Naive thymus-derived CD4-positive, alpha-beta T cell (primary cell): ENCODE data around the gene MARCHF3. TPM values are rescaled to one million over a fixed set of nuclear protein-coding genes. Genes with fewer than 3 reads are reported as not detected.
"Not testable (repeated sequence)": the region's sequence is repeated elsewhere in the genome, so short reads cannot be mapped to it uniquely, and the experiment has no call there.

Experiments
- ATAC-seq: fragments of 150-1000 bp; cut with Tn5 transposase; 2 replicates; pipeline ENCODE4 v1.10.0; 2021; ENCODE audit warnings: mild to moderate bottlenecking, moderate library complexity
- CTCF ChIA-PET: fragments of 350-600 bp; sonication (Branson Sonifier 250); formaldehyde crosslinking; loops from one replicate; lab custom pipeline; 2021; ENCODE audit warnings: antibody characterized with exemption; lab: Charles Lee
- POLR2A ChIA-PET: fragments of 350-600 bp; sonication (Branson Sonifier 250); formaldehyde crosslinking; loops from one replicate; lab custom pipeline; 2021; ENCODE audit warnings: antibody characterized with exemption, inconsistent platforms; lab: Charles Lee
- DNase-seq, 9 donors: peaks; one replicate each; pipeline versions ENCODE4 v3.0.0 to v3.0.0-alpha.2; 2020 to 2022; ENCODE audit warnings: mixed read lengths in 1 of 9
- H3K27ac ChIP-seq: one replicate; pipeline ENCODE4 v1.7.0; 2013; ENCODE audit warnings: mild to moderate bottlenecking, low read depth, low read length, moderate library complexity
- H3K27me3 ChIP-seq, 2 donors: one replicate each; pipeline ENCODE4 v1.7.0; 2013; ENCODE audit warnings: low read length in 2 of 2, mild to moderate bottlenecking in 2 of 2, moderate library complexity in 2 of 2; ENCODE audit not compliant: control insufficient read depth in 2 of 2, insufficient read depth in 2 of 2
- H3K36me3 ChIP-seq, 3 experiments: 1 replicate in 2 of 3; 2 replicates in 1 of 3; pipeline ENCODE4 v1.7.0; 2013; ENCODE audit warnings: low read length in 3 of 3, mild to moderate bottlenecking in 3 of 3, moderate library complexity in 1 of 3; ENCODE audit not compliant: insufficient read depth in 3 of 3, control insufficient read depth in 2 of 3
- H3K4me1 ChIP-seq, 2 donors: one replicate each; pipeline ENCODE4 v1.7.0; 2013; ENCODE audit warnings: low read length in 2 of 2, mild to moderate bottlenecking in 2 of 2, moderate library complexity in 1 of 2; ENCODE audit not compliant: control insufficient read depth in 2 of 2, insufficient read depth in 2 of 2
- H3K4me3 ChIP-seq: 2 replicates; pipeline ENCODE4 v1.7.0; 2013; ENCODE audit warnings: mild to moderate bottlenecking, low read length
- H3K9me3 ChIP-seq, 3 experiments: 1 replicate in 2 of 3; 2 replicates in 1 of 3; pipeline ENCODE4 v1.7.0; 2013; ENCODE audit warnings: low read length in 3 of 3; ENCODE audit not compliant: control insufficient read depth in 2 of 3
- H3K27ac Mint-ChIP-seq, 9 donors: one replicate each; pipeline ENCODE4 v1.8.0; 2020 to 2022; ENCODE audit warnings: mixed read lengths in 9 of 9, mild to moderate bottlenecking in 8 of 9, moderate library complexity in 5 of 9, inconsistent platforms in 2 of 9
- H3K27me3 Mint-ChIP-seq, 5 donors: one replicate each; pipeline ENCODE4 v1.8.0; 2021 to 2022; ENCODE audit warnings: mixed read lengths in 5 of 5, mild to moderate bottlenecking in 1 of 5
- H3K36me3 Mint-ChIP-seq, 5 donors: one replicate each; pipeline ENCODE4 v1.8.0; 2020 to 2022; ENCODE audit warnings: mixed read lengths in 5 of 5, mild to moderate bottlenecking in 3 of 5, inconsistent platforms in 1 of 5
- H3K4me1 Mint-ChIP-seq, 7 donors: one replicate each; pipeline ENCODE4 v1.8.0; 2020 to 2022; ENCODE audit warnings: mixed read lengths in 7 of 7, mild to moderate bottlenecking in 3 of 7, inconsistent platforms in 1 of 7
- H3K4me3 Mint-ChIP-seq, 10 donors: one replicate each; pipeline ENCODE4 v1.8.0; 2020 to 2022; ENCODE audit warnings: mild to moderate bottlenecking in 10 of 10, mixed read lengths in 10 of 10, moderate library complexity in 6 of 10, inconsistent platforms in 2 of 10
- H3K9me3 Mint-ChIP-seq, 11 donors: one replicate each; pipeline ENCODE4 v1.8.0; 2020 to 2022; ENCODE audit warnings: mixed read lengths in 11 of 11, mild to moderate bottlenecking in 4 of 11, inconsistent platforms in 1 of 11, moderate library complexity in 1 of 11
- intact Hi-C, 2 donors: fragments of 100-400 bp; cut with micrococcal nuclease; formaldehyde crosslinking; loops; one replicate each; pipeline ENCODE4 v1.15.1; 2023
- polyA plus RNA-seq, 2 donors: library from polyadenylated mRNA; unstranded; fragments of 300-500 nt; fragmentation: Illumina TruSeq; gene quantifications; one replicate each; pipeline ENCODE4 v1.2.3, GENCODE V29; 2021
- total RNA-seq, 6 experiments: library from RNA in 5 of 6; stranded (reverse) in 5 of 6; gene quantifications; 1 replicate in 5 of 6; 2 replicates in 1 of 6; pipeline ENCODE4 v1.2.3 and lab custom pipeline; 2021 to 2026

The MARCHF3 gene
- total and polyA plus RNA-seq, 7 experiments from 2014 or later = 3.1 to 15.4 (median 13.0) TPM

- CTCF ChIA-PET = interaction anchor here (0.6 kb wide), 1 partner anchor 256 kb away, joined by 3 read pairs; no protein-coding TSS in a partner anchor
- Mint-ChIP-seq H3K27me3 (no peaks in the 10 kb centered on the region), H3K4me3 (no peak overlapping the region), H3K36me3 (peaks cover 13 to 62% (median 54%) of the 10 kb centered on the region in 5 donors), H3K27ac (no peak overlapping the region), H3K9me3 (peaks cover 0 to 13% (median 7%) of the 10 kb centered on the region in 11 donors), H3K4me1 (peaks cover 0 to 15% (median 3%) of the 10 kb centered on the region in 7 donors)
- no peak overlapping the region for H3K27ac ChIP-seq
- intact Hi-C loops = no loop called here
- DNase-seq = no peak
- H3K4me1 ChIP-seq = no peaks in the 10 kb centered on the region
- ATAC-seq = no peak
- peaks cover 0 to 4% (median 0%) of the 10 kb centered on the region in 3 experiments for H3K9me3 ChIP-seq
- no peak overlapping the region for H3K4me3 ChIP-seq
- H3K27me3 ChIP-seq = no peaks in the 10 kb centered on the region
- POLR2A ChIA-PET = no interaction called here
- H3K36me3 ChIP-seq = no peaks in the 10 kb centered on the region
Measured at GRCh38 chr5:126915496-126915895, 114.9 kb downstream of the MARCHF3 start.

GRCh38 chr5:126914801-126915436 lies 115.4 kb downstream of the MARCHF3 start:
- H3K27me3 ChIP-seq = no peaks in the 10 kb centered on the region
- intact Hi-C loops = no loop called here
- POLR2A ChIA-PET = interaction anchor here (0.6 kb wide), 1 partner anchor 94 kb away, joined by 3 read pairs; no protein-coding TSS in a partner anchor

DNA sequence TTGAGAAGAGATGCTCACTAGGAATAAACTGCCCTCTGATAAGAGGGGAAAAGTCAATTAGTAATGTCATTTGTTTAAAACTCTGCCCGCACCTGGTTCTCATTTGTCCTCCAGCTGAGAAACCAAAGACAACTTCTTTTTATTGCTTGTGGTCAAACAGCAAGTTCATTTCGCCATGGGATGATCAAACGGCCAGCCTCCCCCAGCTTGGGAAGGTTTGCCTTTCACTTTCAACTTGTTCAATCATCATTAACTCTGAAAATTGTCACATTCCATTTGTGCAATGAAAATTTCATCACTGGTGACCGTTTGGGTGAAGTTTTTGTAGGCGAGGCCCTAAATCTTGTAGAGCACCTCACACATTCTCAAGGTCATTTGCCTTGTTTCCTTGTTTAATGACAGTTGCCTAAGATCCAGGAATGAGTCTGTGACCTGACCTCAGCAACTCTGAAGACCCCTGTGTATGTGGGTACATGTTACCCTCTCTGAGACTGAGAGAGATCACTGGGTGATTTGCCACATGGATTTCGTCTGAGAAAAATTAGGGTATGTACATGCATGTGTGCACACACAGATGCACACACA lies 117.7 kb downstream of the MARCHF3 start:
- Mint-ChIP-seq H3K36me3 (peaks cover 24 to 75% (median 62%) of the 10 kb centered on the region in 5 donors), H3K9me3 (peaks cover 2 to 28% (median 13%) of the 10 kb centered on the region in 11 donors), H3K27ac (no peak overlapping the region), H3K4me3 (no peak overlapping the region), H3K27me3 (no peaks in the 10 kb centered on the region), H3K4me1 (peaks cover 0 to 5% (median 2%) of the 10 kb centered on the region in 7 donors)
- H3K9me3 ChIP-seq = peaks cover 0 to 4% (median 0%) of the 10 kb centered on the region in 3 experiments
- no peak overlapping the region for H3K27ac ChIP-seq
- ATAC-seq = no peak
- H3K4me3 ChIP-seq = no peak overlapping the region
- intact Hi-C loops = no loop called here
- CTCF ChIA-PET = no interaction called here
- H3K4me1 ChIP-seq = no peaks in the 10 kb centered on the region
- POLR2A ChIA-PET = interaction anchor here (1.0 kb wide), 1 partner anchor 60 kb away, joined by 3 read pairs; no protein-coding TSS in a partner anchor
- no peak for DNase-seq
- no peaks in the 10 kb centered on the region for H3K27me3 ChIP-seq
- H3K36me3 ChIP-seq = no peaks in the 10 kb centered on the region

More at GRCh38 chr5:126914801-126915436, 115.4 kb downstream of the MARCHF3 start:
- Histone ChIP-seq H3K4me3 (no peak overlapping the region), H3K36me3 (no peaks in the 10 kb centered on the region), H3K9me3 (peaks cover 0 to 4% (median 0%) of the 10 kb centered on the region in 3 experiments), H3K4me1 (no peaks in the 10 kb centered on the region), H3K27ac (no peak overlapping the region)
- H3K4me3 Mint-ChIP-seq = no peak overlapping the region
- no peak overlapping the region for H3K27ac Mint-ChIP-seq
- ATAC-seq (no peak), DNase-seq (no peak)
- peaks cover 0 to 19% (median 9%) of the 10 kb centered on the region in 11 donors for H3K9me3 Mint-ChIP-seq
- CTCF ChIA-PET = interaction anchor here (0.6 kb wide), 1 partner anchor 256 kb away, joined by 3 read pairs; no protein-coding TSS in a partner anchor
- H3K27me3 Mint-ChIP-seq = no peaks in the 10 kb centered on the region
- peaks cover 16 to 68% (median 60%) of the 10 kb centered on the region in 5 donors for H3K36me3 Mint-ChIP-seq
- peaks cover 0 to 15% (median 3%) of the 10 kb centered on the region in 7 donors for H3K4me1 Mint-ChIP-seq

- Histone ChIP-seq H3K4me1 (no peaks in the 10 kb centered on the region), H3K4me3 (no peak overlapping the region), H3K9me3 (peaks cover 0 to 4% (median 0%) of the 10 kb centered on the region in 3 experiments), H3K27me3 (no peaks in the 10 kb centered on the region), H3K27ac (no peak overlapping the region), H3K36me3 (no peaks in the 10 kb centered on the region)
- intact Hi-C loops = no loop called here
- Mint-ChIP-seq H3K36me3 (peaks cover 24 to 68% (median 57%) of the 10 kb centered on the region in 5 donors), H3K9me3 (peaks cover 2 to 28% (median 13%) of the 10 kb centered on the region in 11 donors), H3K4me3 (no peak overlapping the region), H3K27me3 (no peaks in the 10 kb centered on the region), H3K27ac (no peak overlapping the region), H3K4me1 (peaks cover 0 to 4% (median 2%) of the 10 kb centered on the region in 7 donors)
- ChIA-PET CTCF (no interaction called here), POLR2A (no interaction called here)
- ATAC-seq (no peak), DNase-seq (no peak)
Measured at GRCh38 chr5:126911986-126912385, 118.4 kb downstream of the MARCHF3 start.

DNA sequence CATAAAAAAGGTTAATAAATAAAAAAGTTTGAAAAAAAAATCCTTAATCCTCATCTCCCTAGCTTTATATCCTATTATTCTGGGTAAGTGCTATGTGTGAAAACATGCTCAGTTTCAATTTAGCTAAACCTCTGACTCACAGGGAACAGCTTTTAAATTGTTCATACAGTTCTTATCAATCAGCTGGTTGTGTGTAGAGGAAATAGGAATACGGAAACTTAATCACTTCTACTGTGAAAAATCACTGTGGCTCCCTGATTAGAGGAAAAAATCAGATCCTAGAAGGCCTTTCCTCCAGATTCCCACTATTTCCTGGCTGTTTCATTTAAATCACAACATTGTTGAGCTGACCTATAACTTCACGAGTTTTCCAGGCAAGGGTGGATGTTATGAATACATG lies 120.5 kb downstream of the MARCHF3 start:
- CTCF ChIA-PET = no interaction called here

GRCh38 chr5:126904407-126904806 lies 126.0 kb downstream of the MARCHF3 start:
- peaks cover 4 to 11% (median 5%) of the 10 kb centered on the region in 11 donors for H3K9me3 Mint-ChIP-seq
- H3K4me1 ChIP-seq, CTCF ChIA-PET, H3K4me3 Mint-ChIP-seq, DNase-seq, H3K27me3 ChIP-seq, intact Hi-C loops, H3K27ac ChIP-seq, H3K27ac Mint-ChIP-seq, H3K27me3 Mint-ChIP-seq, ATAC-seq, H3K36me3 ChIP-seq, POLR2A ChIA-PET, H3K4me1 Mint-ChIP-seq, H3K9me3 ChIP-seq, H3K4me3 ChIP-seq: not testable (repeated sequence)
- H3K36me3 Mint-ChIP-seq = peaks cover 7 to 30% (median 15%) of the 10 kb centered on the region in 5 donors

More for the DNA sequence above, 120.5 kb downstream of the MARCHF3 start:
- Histone ChIP-seq H3K4me3 (no peak overlapping the region), H3K27ac (no peak overlapping the region), H3K36me3 (no peaks in the 10 kb centered on the region), H3K9me3 (peaks cover 0 to 4% (median 0%) of the 10 kb centered on the region in 3 experiments), H3K27me3 (no peaks in the 10 kb centered on the region), H3K4me1 (no peaks in the 10 kb centered on the region)
- peaks cover 25 to 52% (median 47%) of the 10 kb centered on the region in 5 donors for H3K36me3 Mint-ChIP-seq
- no peak overlapping the region for H3K27ac Mint-ChIP-seq
- no peak overlapping the region for H3K4me3 Mint-ChIP-seq
- POLR2A ChIA-PET = interaction anchor here (0.6 kb wide), 1 partner anchor 75 kb away, joined by 3 read pairs; no protein-coding TSS in a partner anchor
- ATAC-seq (no peak), DNase-seq (no peak)
- H3K27me3 Mint-ChIP-seq = no peaks in the 10 kb centered on the region
- H3K9me3 Mint-ChIP-seq = peaks cover 2 to 28% (median 14%) of the 10 kb centered on the region in 11 donors
- H3K4me1 Mint-ChIP-seq = peaks cover 0 to 2% (median 0%) of the 10 kb centered on the region in 7 donors
- intact Hi-C loops = no loop called here
